ENCODE measurements around the gene ERG28.

DNA sequence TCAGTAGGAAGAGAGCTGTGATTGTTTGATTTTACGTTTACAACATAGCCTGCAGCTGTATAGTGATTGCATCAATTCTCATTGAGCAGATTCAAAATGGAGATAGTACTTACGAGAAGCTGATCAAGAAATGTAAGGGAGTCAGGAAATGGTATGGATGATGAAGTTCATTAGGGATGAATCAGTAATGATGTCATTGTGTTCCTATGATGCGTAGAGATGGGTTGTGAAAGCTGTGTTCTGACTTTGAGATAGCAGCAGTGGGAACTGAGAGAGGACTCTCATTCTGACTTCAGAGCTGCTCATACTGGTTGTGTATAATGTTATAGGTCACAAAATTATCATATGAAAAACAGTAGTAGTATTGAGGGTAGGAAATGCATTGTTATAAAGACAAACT, 44.3 kb upstream of the ERG28 start:
- TF ChIP-seq, protein P1, sequence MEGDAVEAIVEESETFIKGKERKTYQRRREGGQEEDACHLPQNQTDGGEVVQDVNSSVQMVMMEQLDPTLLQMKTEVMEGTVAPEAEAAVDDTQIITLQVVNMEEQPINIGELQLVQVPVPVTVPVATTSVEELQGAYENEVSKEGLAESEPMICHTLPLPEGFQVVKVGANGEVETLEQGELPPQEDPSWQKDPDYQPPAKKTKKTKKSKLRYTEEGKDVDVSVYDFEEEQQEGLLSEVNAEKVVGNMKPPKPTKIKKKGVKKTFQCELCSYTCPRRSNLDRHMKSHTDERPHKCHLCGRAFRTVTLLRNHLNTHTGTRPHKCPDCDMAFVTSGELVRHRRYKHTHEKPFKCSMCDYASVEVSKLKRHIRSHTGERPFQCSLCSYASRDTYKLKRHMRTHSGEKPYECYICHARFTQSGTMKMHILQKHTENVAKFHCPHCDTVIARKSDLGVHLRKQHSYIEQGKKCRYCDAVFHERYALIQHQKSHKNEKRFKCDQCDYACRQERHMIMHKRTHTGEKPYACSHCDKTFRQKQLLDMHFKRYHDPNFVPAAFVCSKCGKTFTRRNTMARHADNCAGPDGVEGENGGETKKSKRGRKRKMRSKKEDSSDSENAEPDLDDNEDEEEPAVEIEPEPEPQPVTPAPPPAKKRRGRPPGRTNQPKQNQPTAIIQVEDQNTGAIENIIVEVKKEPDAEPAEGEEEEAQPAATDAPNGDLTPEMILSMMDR (IDR thresholded peaks at IDR 0.05), result no peak
- TF ChIP-seq, protein P2, sequence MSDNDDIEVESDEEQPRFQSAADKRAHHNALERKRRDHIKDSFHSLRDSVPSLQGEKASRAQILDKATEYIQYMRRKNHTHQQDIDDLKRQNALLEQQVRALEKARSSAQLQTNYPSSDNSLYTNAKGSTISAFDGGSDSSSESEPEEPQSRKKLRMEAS (IDR thresholded peaks at IDR 0.05), result no peak
- TF ChIP-seq SMC3 (IDR thresholded peaks at IDR 0.05) (no peak), CHD4 (IDR thresholded peaks at IDR 0.05; ENCODE audit: borderline replicate concordance) (no peak), CEBPB (IDR thresholded peaks at IDR 0.05) (no peak), MAFK (IDR thresholded peaks at IDR 0.05; ENCODE audit: partially characterized antibody) (no peak), EP300 (IDR thresholded peaks at IDR 0.05) (no peak)
- TF ChIP-seq, protein P3, sequence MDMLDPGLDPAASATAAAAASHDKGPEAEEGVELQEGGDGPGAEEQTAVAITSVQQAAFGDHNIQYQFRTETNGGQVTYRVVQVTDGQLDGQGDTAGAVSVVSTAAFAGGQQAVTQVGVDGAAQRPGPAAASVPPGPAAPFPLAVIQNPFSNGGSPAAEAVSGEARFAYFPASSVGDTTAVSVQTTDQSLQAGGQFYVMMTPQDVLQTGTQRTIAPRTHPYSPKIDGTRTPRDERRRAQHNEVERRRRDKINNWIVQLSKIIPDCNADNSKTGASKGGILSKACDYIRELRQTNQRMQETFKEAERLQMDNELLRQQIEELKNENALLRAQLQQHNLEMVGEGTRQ (IDR thresholded peaks at IDR 0.05), result no peak
